Globus pallidus (tissue), 1 donor: ENCODE results near the gene CAB39.
"Not testable (repeated sequence)": the region's sequence is repeated elsewhere in the genome, so short reads cannot be mapped to it uniquely, and the experiment has no call there.

ENCODE experiments used
- DNase-seq: peaks from one replicate; pipeline ENCODE4 v3.0.0-alpha.2; 2015; ENCODE audit warnings: low spot score

Gene CAB39

DNA sequence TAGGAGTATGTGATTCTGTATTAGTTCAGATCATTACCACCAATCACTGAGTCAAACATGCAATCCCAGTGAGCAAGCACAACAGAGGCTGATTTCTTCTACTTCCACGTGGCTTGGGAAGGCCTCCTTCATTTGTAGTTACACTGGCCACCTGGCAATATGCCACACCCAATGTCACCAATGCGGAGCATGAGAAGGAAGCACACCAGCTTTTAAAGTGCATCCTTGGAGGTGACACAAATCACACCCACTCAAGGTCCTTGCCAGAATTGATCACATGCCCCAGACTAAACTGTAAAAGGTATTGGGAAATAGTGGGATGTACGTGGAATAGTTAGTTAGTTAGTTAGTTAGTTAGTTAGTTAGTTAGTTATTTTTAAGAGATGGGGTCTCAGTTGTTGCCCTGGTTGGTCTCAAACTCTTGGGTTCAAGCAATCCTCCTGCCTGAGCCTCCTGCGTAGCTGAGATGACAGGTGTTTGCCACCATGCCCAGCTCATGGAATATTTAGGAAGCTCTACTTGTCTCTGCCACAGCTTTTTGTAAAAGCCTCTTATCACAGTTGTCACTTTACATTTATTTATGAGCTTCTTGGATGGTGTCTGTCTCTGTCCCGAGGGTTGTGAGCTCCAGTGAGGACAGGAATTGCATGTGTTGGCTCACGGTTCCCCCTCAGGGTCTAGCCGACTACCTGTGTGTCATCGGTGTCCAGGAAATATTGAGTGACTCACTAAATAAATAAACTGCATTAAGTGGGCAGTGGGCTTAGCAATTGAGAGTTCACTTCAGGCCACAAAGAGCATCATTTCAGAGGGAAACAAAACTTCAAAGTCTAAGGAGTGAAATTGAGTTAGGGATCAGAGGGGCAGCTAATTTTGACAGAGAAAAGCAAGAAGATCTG, 28.1 kb upstream of the CAB39 start:
- DNase-seq: no peak

DNA sequence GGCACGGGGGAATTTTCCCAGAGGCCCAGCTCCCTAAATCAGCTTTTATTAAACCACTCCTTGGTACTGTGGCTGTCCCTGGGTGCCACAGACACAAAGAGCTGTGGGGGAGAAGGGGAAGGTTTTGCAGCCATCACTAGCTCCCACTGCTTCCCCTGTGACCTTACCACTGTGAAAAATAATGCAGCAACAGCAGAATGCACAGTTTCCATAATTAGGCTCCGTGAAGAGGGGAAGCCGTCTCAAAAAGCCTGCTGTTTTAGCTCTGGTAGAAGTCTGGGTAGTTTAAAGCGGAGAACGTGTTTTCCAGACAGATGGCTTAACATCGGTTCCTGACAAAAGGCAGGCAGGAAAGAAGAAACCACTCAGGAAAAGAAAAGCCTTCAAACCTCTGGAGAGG, 27.5 kb upstream of the CAB39 start:
- DNase-seq: peak; percentile 41

DNA sequence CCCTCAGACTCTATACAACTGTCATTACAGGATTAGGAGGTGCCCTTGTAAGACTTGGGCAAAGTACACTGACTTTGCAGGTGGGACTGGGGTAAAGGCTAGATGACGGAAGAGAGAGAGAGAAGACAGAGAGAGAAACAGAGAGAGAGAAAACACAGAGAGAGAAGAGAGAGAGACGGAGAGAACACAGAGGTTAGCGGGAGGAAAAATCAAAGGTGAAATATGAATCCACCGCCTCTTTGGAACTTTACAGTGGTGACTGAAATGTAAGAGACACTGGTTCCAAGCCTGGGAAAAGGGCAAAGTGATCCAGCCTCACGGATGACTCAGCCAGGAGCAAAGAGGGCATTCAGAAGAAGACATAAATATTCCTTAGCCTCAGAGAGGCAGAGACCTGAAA, 25.1 kb upstream of the CAB39 start:
- DNase-seq: no peak

DNA sequence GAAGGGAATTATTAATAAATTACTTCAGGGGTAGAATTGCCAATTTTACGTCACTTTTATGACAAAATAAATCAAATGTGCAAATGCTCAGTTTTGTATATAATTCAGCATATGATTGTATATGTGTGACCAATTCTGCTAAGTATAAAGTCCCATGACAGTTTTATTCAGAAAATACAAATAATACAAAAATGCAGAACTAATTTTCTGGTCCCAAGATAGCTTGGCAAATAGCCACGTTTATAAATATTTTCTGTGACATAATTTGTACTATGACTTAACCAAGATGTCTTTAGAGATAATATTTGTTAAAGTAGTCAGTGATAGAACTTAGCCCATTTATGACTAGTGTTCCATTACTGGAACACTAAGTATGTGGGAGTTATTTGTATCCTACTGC, 24.2 kb upstream of the CAB39 start:
- no peak for DNase-seq

DNA sequence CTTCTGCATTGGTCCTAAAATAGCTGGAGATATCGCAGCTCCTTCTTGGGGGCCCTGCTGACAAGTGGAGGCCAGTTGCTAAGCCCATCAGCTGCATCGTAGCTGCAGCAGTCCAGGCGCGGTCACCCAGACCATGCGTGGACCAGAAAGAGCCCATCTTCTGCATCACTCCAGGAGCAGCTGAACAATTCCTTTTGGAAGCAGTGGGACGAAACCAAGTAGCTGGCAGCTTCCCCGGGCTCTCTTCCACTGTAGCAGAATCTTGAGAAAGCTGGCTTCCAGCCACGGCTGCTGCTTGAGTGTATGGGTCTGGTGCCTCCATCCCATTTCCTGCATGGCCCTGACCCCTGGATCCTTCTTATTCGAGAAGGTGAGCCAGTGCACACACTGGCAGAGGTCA, 22.2 kb upstream of the CAB39 start:
- no peak for DNase-seq

DNA sequence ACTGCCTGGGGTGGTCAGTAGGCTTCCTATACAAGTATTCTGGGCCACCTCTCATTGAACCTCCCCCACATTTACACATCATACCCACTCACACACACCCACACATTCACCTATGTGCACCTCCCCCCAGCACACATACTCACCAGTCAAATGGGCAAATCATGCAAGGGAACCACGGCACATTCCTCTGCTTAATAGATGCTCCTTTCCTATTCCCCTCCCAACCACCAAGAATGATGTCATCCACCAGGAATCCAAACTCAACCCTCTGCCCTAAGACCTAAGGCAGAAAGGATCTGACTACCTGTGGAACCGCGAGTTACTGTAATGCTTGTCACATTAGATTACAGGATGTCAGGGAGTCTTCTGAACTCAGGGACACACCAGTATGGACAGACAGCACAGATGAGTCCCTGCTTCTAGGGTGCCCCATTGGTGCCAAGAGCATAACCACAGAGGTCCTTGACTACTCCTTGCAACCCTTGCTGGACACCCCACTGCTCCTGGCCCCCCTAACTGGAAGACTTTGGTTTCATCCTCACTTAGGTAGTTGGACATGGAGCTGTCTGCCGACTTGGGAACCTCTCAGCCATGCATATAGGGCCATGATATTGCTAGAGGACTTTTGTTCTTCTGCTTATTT, 21.5 kb upstream of the CAB39 start:
- no peak for DNase-seq

DNA sequence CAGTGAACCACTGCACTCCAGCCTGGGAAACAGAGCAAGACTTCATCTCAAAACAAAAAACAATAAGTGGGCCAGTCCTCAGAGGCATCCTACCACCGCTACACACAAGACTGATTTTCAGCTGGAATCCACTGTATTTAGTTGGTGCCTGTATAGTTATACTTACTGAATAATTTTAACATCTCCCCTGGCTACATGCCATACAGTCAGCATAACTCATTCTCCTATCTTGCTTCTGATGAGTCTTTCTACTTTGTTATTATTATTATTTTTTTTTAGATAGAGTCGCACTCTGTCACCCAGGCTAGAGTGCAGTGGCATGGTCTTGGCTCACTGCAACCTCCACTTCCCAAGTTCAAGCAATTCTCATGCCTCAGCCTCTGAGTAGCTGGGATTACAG, 19.9 kb upstream of the CAB39 start:
- no peak for DNase-seq

DNA sequence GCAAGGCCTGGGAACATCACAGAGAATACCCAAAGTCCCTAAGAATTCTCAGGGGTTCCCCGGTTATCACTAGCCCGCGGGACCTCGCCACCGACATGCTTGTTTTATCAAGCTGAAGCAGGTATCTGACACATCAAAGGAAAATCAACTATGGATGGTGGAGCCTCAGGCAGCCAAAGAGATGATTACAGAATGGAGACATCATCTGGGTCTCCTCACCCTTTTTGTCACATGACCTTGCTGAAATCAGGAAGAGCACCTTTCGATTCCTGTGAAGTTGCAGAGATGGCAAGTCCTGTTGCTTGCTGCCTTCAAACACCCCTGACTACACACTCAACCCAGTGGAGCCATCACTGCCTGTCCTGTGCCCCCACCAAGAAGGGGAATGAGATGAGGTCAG, 19.2 kb upstream of the CAB39 start:
- no peak for DNase-seq

DNA sequence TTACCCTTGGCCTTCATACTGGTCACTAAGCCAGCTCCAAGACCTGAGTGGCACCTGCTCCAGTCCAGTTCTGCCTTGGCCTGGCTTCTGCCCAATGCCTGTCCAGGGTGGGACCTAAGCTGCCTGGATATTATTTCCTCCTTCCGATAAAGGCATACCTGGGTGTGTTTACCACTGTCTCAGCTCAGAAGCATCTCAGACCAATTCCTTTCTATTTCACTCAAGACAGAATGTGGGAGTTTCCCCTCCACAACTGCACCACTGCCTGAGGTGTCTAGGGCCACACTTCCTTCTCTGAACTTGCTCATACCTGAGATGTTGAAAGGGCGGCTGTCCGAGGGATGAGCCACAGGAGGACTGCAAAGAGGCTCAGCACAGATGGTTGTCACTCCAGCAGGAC, 18.4 kb upstream of the CAB39 start:
- no peak for DNase-seq

DNA sequence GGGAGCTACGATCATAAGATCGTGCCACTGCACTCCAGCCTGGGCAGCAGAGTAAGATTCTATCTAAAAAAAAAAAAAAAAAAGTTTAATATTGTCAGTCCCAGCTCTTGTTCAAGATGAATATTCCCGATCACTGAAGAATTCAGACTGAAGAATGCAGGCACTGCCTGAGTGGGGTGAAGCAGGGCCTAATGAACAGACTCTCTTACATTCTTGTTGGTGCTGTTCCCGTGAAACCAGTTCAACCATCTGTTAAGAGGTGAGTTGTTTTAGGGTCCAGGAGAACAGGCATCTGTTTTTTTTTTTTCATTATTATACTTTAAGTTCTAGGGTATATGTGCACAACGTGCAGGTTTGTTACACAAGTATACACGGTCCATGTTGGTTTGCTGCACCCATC, 17.1 kb upstream of the CAB39 start:
- DNase-seq: no peak

DNA sequence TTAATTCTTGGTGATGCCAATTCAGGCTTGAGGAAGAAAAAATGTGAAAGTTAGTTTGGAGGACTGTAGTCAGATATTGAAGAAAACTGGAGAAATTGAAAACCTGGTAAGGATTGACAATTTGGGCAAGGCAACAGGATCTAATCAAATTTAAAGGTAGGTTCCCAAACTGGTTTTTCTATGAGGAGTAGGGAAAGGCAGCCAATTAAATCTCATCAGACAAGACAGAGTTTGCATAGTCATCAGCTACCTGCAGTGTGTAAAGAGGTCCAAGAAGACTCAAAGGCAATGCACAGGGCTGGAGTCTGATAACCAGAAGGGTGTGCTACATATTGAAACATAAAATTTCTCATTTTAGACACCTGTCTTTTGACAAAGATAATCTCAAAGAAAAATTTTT, 16.0 kb upstream of the CAB39 start:
- no peak for DNase-seq

DNA sequence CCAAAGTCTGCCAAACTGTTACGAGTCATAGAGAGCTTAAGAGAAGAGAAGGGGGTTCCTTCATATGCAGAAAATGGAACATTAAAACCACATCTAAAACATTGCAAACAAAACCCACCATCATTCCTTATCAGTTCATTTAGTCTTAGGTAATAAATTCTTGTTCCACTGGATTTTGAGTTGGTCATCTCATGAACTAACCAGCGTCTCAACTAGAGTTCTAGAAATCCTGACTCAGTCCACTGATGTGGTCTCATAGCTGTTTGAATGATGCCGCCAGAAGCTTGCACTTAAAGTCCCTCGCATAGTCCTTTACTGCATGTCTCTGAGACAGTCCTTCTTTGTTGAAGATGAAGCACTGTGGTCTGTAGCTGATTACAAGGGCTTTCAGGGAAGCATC, 15.0 kb upstream of the CAB39 start:
- no peak for DNase-seq

DNA sequence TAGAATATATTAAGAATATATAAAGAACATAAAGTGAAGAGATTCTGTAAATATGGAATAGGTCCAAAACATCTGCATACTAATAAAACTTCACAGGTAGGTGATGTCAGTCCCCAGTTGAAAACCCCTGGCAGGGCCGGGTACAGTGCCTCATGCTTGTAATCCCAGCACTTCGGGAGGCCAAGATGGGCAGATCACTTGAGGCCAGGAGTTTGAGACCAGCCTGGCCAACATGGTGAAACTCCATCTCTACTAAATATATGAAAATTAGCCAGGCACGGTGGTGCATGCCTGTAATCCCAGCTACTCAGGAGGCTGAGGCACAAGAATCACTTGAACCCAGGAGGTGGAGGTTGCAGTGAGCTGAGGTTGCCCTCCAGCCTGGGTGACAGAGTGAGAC, 13.9 kb upstream of the CAB39 start:
- not testable (repeated sequence) for DNase-seq

DNA sequence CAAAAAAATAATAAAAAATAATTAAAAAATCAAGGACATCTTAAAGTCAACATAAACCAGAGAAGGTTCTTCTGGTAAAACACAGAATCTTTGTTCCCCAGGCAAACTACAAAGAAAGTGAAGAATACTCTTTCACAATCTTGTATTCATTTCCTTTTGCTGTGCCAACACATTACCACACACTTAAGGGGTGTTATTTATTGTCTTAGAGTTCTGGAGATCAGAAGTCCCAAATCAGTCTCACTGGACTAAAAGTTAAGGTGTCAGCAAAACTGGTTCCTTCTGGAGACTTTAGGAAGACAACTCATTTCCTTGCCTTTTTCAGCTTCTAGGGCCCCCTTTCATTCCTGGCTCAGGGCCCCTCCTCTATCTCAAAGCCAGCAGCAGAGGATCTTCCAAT, 12.2 kb upstream of the CAB39 start:
- DNase-seq: peak; percentile 50

DNA sequence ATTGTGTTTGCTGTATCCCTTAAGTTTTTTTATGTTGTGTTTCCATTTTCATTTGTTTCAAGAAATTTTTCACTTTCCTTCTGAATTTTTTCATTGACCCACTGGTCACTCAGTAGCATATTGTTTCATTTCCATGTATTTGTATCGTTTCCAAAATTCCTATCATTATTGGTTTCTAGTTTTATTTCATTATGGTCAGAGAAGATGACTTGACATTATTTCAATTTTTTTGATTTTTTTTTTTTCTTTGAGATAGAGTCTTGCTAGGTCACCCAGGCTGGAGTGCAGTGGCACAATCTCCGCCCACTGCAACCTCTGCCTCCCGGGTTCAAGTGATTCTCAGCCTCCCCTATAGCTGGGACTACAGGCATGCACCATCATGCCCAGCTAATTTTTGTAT, 11.3 kb upstream of the CAB39 start:
- DNase-seq: no peak

DNA sequence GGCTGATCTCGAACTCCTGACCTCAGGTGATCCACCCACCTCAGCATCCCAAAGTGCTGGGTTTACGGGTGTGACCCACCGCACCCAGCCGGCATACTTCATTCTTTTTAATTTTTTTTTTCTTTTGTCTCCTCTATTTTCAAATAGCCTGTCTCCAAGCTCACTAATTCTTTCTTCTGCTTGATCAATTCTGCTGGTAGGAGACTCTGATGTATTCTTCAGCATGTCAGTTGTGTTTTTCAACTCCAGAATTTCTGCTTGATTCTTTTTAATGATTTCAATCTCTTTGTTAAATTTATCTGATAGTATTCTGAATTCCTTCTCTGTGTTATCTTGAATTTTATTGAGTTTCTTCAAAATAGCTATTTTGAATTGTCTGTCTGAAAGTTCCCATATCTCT, 10.2 kb upstream of the CAB39 start:
- not testable (repeated sequence) for DNase-seq

DNA sequence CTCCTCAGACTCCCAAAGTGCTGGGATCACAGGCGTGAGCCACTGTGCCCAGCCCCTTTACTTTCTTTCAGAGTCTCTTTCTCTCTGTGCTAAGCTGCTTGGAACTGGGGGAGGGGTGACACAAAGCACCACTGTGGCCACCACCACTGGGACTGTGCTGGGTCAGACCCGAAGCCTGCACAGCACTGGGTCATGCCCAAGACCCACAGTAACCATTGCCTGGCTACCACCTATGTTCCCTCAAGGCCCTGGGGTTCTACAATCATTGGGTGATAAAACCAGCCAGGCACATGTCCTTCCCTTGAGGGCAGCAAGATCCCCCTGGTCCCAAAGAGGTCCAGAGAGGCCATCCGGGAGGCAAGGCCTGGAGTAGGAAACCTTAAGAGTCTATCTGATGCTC, 9.1 kb upstream of the CAB39 start:
- no peak for DNase-seq

DNA sequence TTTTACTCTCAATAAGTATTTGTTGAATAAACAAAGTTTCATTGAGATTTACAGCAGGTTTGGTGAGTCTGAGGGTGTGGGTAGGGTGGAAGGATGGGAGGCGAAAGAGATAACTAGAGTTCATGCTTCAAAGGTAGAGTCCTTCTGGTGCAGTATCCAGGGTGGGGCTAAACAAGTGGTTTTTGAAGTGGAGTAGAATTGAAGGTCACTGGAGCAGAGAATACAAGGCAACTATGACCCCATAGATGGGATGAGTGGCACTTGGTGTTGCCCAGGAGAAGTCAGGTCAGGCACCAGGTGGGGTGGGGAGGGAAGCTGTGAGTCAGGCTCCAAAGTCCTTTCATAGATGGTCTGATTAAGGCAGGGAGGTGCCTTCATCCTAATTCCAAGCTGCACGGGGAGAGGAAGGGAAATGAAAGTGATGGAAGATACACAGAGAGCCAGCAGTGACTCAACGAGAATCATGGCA, 6.6 kb upstream of the CAB39 start:
- no peak for DNase-seq

DNA sequence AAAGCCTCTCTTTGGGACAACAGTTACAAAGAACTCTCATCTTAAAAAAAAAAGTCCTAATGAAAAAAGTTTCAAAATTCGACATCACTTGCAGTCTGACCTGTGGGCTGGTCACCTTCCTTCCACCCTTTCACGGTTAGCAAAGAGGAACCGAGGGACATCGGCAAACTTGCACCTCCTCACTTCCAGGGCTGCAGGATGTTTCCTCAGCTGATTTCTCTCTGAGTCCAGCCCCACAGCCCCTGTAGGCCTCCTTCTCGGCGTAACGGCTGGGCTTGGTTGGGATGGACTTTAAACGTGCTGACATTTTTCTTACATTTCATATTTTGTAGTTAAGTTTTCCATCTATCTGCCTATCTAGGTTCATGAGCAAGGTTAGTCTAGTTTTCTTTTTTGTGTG, 5.7 kb upstream of the CAB39 start:
- no peak for DNase-seq

DNA sequence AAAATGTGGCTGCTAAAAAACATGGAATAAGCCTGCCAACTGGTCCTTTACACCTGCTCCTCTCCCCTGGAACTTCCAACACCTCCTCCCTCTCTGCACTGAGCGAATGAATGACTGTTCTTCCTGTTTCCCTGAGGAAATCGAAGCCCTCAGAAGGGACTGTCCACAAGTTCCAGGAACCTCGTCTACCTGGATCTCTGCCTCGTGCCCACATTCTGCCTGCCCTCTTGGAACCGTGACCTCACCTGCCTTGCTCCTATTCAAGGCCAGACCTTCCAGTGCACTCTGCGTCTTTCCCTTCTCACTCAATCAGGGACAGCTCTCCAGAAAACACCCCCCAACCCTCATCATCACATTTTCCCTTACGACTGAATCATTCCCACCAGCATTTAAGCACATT, 4.4 kb upstream of the CAB39 start:
- DNase-seq: no peak

DNA sequence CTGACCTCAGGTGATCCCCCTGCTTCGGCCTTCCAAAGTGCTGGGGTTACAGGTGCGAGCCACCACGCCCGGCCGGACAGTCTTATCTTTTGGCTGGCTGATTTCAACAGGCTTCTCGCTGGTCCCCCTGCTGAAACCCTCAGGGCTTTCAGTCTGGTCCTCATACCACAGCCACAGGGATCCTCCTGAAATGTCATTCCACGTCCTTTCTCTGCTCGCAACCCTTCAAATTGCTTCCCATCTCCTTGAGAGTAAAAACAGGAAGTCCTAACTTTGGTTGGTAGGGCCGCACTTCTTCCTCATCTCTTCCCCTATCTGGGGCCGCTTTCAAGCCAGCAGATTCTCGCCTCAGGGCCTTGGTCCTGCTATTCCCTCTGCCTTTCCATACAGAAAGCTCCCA, 1.4 kb upstream of the CAB39 start:
- DNase-seq: peak; percentile 33

DNA sequence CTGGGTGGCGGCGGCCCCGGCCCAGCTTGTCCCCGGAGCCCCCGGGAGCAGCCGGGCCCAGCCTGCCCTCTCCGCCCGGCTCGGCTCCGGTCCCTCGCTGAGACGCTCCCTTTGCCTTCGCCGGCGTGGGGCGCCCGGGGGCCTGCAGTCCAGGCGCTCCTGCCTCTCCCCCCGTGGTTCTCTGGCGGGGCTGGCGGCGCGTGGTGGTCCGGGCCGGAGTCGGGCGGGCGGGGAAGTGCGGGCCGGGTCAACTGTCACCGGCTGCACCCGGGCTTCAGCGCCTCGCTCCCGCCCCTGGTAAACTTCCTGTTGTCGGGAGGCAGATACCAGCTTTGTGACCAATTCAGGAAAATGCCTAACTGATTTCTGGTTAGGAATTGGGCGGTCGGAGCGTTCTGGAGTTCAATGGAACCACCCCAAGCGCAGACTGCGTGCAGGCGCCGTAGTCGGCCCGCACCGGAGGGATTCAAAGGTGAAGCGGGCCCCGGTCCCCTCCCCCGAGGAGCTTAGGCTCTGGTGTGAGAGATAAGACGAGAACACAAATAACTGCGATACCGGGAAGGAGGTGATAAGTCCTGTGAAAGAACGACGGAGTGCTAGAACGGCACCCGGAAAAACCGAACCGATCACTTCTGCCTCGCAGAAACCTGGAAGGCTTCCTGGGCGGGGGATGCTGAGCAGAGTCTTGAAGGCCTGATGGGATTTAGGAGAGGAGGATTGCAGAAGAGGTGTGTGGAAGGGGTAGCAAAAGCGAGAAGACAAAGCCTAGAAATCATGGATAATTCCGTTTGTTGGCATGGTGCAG, 891 bp downstream of the CAB39 start:
- DNase-seq: peak; percentile 12

DNA sequence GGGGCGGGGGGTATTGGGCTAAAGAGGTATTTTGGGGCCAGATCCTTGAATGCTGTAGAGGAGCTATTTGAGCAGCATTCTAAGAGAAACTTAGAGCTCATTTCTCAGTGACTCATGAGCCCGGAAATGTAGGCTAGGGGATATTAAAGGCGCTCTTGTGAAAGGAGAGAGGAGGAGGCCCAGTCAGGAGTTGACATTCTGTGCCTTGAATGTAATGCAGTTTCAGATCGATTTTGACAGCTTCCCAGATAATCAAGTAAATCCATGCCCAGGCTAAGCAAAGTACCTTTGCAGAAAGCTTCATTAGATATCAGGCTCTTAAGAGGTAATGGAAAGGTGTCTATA, 1.5 kb downstream of the CAB39 start:
- peak; percentile 7 for DNase-seq
